Activated B cell treated with CpG ODN at 0.5 μM for 24 hours (primary cell): ENCODE results near the gene LPAR1. TPM values are rescaled to one million over a fixed set of nuclear protein-coding genes. Genes with fewer than 3 reads are reported as not detected.

Experiments
- ATAC-seq: fragments of 200-7000 bp; cut with Tn5 transposase; one replicate; pipeline ENCODE4 v1.10.0; 2021; ENCODE audit warnings: low read depth, mild to moderate bottlenecking, moderate library complexity
- CTCF ChIA-PET: fragments of 350-600 bp; sonication (Branson Sonifier 250); formaldehyde crosslinking; loops from one replicate; lab custom pipeline; 2021; ENCODE audit warnings: antibody characterized with exemption; lab: Charles Lee
- POLR2A ChIA-PET: fragments of 350-600 bp; sonication (Branson Sonifier 250); formaldehyde crosslinking; loops from one replicate; lab custom pipeline; 2021; ENCODE audit warnings: antibody characterized with exemption; lab: Charles Lee
- DNase-seq: peaks from one replicate; pipeline ENCODE4 v3.0.0; 2022
- H3K27ac Mint-ChIP-seq: one replicate; pipeline ENCODE4 v1.8.0; 2020; ENCODE audit warnings: mixed read lengths
- H3K27me3 Mint-ChIP-seq: one replicate; pipeline ENCODE4 v1.8.0; 2021; ENCODE audit warnings: mixed read lengths
- H3K36me3 Mint-ChIP-seq: one replicate; pipeline ENCODE4 v1.8.0; 2021; ENCODE audit warnings: low read depth, mixed read lengths
- H3K4me1 Mint-ChIP-seq: one replicate; pipeline ENCODE4 v1.8.0; 2021; ENCODE audit warnings: mixed read lengths
- H3K4me3 Mint-ChIP-seq: one replicate; pipeline ENCODE4 v1.8.0; 2020; ENCODE audit warnings: mild to moderate bottlenecking, mixed read lengths
- H3K9me3 Mint-ChIP-seq: one replicate; pipeline ENCODE4 v1.8.0; 2020; ENCODE audit warnings: mixed read lengths
- intact Hi-C: fragments of 100-400 bp; cut with micrococcal nuclease; formaldehyde crosslinking; loops from one replicate; pipeline ENCODE4 v1.15.1; 2024
- total RNA-seq: library from RNA; stranded (reverse); gene quantifications from 2 replicates; pipeline ENCODE4 v1.2.3, GENCODE V29; 2022
- TF ChIP-seq, protein P1 (sequence below): fragments of 200-600 bp; IDR thresholded peaks from one replicate; pipeline ENCODE4 v1.8.0; 2022; ENCODE audit warnings: antibody characterized with exemption, mild to moderate bottlenecking

LPAR1 gene
- total RNA-seq, 1 donor from 2014 or later = not detected

DNA sequence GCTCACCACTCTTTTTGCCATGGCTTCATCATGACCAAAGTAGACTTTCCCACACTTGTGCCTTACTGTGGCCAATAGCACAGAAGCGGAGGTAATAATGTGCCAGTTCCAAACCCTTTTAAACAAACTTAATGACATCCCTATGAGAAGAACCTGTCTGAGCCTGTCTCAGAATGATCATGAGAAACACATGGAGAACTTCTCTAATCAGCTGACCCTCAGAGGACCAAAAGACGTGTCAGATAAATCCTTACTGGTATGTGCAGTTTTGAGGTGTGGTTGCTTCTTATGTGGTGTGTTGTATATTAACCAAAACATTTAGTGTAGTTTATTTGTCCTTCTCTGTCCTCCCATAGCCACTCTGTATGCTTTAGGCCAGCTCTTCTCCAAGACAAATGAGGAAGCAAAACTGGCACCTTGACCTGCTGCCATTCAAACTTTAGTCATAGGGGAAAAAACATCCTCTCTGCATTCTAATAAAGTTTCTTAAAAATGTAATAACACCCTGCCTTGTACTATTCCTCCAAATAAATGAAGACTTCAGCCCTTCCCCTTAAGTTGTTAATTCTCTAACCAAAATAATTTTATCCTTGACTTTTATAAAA is 200.8 kb downstream of the LPAR1 start:
- H3K9me3 Mint-ChIP-seq = no peaks in the 10 kb centered on the region
- intact Hi-C loops = no loop called here
- H3K36me3 Mint-ChIP-seq = no peaks in the 10 kb centered on the region
- ChIA-PET POLR2A (no interaction called here), CTCF (no interaction called here)
- H3K27me3 Mint-ChIP-seq = no peaks in the 10 kb centered on the region
- DNase-seq (no peak), ATAC-seq (no peak)
- no peaks in the 10 kb centered on the region for H3K4me1 Mint-ChIP-seq
- TF ChIP-seq, protein P1, sequence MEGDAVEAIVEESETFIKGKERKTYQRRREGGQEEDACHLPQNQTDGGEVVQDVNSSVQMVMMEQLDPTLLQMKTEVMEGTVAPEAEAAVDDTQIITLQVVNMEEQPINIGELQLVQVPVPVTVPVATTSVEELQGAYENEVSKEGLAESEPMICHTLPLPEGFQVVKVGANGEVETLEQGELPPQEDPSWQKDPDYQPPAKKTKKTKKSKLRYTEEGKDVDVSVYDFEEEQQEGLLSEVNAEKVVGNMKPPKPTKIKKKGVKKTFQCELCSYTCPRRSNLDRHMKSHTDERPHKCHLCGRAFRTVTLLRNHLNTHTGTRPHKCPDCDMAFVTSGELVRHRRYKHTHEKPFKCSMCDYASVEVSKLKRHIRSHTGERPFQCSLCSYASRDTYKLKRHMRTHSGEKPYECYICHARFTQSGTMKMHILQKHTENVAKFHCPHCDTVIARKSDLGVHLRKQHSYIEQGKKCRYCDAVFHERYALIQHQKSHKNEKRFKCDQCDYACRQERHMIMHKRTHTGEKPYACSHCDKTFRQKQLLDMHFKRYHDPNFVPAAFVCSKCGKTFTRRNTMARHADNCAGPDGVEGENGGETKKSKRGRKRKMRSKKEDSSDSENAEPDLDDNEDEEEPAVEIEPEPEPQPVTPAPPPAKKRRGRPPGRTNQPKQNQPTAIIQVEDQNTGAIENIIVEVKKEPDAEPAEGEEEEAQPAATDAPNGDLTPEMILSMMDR = no peak
- H3K4me3 Mint-ChIP-seq = no peak overlapping the region
- no peak overlapping the region for H3K27ac Mint-ChIP-seq

DNA sequence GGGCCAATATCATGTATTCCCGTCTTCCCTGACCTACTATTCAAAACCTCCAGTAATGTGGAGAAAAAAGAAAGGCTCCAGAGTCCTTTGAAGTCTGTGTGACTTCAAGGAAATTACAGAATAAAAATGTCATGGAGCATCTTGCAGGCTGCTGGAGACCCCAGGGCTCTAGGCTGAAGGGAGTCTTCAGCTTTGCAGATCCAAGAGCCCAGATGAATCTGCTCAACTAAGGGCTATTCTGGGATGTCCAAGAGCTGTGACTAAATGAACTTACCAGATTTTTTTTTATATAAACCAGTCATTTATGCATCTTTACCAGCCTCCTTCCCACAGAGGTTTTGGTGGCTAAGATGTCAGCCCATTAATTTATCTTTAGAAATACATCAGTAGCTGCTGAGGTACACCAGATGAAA is 202.4 kb downstream of the LPAR1 start:
- H3K36me3 Mint-ChIP-seq = no peaks in the 10 kb centered on the region
- ATAC-seq (no peak), DNase-seq (no peak)
- POLR2A ChIA-PET = no interaction called here
- no peaks in the 10 kb centered on the region for H3K4me1 Mint-ChIP-seq
- H3K27me3 Mint-ChIP-seq = no peaks in the 10 kb centered on the region
- no peak overlapping the region for H3K4me3 Mint-ChIP-seq
- intact Hi-C loops = no loop called here
- H3K27ac Mint-ChIP-seq = no peak overlapping the region
- CTCF ChIA-PET = no interaction called here
- no peaks in the 10 kb centered on the region for H3K9me3 Mint-ChIP-seq
- TF ChIP-seq, protein P1 = no peak

DNA sequence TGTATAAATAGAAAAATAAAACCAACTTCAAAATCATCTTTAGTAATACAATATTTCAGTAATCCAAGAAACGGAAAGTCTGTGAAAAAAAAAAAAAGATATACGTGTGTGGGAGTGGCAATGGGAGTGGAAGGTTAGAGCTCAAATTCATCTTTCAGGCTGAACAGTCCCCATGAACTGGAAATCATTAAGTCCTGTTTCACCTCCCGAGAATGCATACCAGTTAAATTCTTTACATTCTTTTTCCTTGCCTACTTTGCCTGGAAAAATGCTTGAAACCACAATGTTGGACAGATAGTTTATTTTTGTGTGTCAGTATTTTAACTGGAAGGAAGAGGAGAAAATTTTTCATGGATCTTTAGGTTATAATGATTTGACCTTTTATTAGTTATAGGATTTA is 202.9 kb downstream of the LPAR1 start:
- H3K27ac Mint-ChIP-seq = no peak overlapping the region
- H3K9me3 Mint-ChIP-seq = no peaks in the 10 kb centered on the region
- DNase-seq = no peak
- POLR2A ChIA-PET = no interaction called here
- H3K4me3 Mint-ChIP-seq = no peak overlapping the region
- H3K4me1 Mint-ChIP-seq = no peaks in the 10 kb centered on the region
- intact Hi-C loops = no loop called here
- H3K36me3 Mint-ChIP-seq = no peaks in the 10 kb centered on the region
- TF ChIP-seq, protein P1 = no peak
- H3K27me3 Mint-ChIP-seq = no peaks in the 10 kb centered on the region
- no peak for ATAC-seq
- CTCF ChIA-PET = no interaction called here

DNA sequence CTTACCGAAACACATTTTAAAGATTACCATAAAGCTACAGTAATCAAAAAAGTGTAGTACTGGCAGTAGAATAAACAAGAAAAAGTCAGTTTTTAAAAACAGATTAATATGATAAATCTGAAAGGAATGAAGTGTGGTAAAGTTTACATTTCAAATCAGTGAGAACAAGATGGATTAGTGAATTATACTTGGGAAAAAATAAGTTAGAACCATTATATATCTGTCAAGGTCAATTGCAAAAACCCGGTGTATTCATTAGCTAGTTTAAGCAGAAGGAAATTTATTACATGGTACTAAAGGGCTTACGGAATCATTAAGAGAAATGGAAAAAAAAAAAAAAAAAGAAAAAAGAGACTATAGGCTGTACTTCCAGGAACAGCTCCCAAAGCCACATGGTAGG is 205.3 kb downstream of the LPAR1 start:
- Mint-ChIP-seq H3K36me3 (no peaks in the 10 kb centered on the region), H3K4me1 (no peaks in the 10 kb centered on the region), H3K4me3 (no peak overlapping the region), H3K9me3 (no peaks in the 10 kb centered on the region), H3K27me3 (no peaks in the 10 kb centered on the region), H3K27ac (no peak overlapping the region)
- intact Hi-C loops = no loop called here
- no peak for DNase-seq
- POLR2A ChIA-PET = no interaction called here
- TF ChIP-seq, protein P1 = no peak
- no peak for ATAC-seq
- CTCF ChIA-PET = no interaction called here

DNA sequence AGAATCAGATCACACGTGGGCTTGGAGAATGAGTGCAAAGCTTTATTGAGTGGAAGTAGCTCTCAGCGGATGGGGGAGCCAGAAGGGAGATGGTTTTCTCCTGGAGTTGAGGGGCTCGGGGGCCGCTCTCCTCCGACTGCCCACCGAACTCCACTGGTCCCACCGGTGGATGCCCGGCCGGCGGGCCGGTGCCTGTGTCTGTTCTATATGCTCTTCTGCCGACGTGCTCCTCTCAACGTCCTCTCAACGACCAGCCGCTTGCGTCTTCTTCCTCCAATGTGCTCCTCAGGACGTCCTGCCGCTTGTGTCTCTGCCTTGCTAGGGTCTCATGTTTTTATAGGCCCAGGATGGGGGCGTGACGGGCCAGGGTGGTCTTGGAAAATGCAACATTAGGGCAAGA is 207.8 kb downstream of the LPAR1 start:
- Mint-ChIP-seq H3K36me3 (no peaks in the 10 kb centered on the region), H3K4me1 (no peaks in the 10 kb centered on the region), H3K27ac (no peak overlapping the region), H3K27me3 (no peaks in the 10 kb centered on the region), H3K9me3 (no peaks in the 10 kb centered on the region), H3K4me3 (no peak overlapping the region)
- no peak for ATAC-seq
- POLR2A ChIA-PET = no interaction called here
- CTCF ChIA-PET = no interaction called here
- TF ChIP-seq, protein P1 = no peak
- no peak for DNase-seq
- intact Hi-C loops = no loop called here
